ENCODE data around the gene MT1A. TPM values are rescaled to one million over a fixed set of nuclear protein-coding genes. Genes with fewer than 3 reads are reported as not detected.

MT1A gene
- polyA plus RNA-seq, 1 donor from 2014 or later: not detected

GRCh38 chr16:56607675-56608042 lies 30.8 kb upstream of the MT1A start:
- Histone ChIP-seq H2AFZ (ENCODE audit: low read depth, low read length) (no peak overlapping the region), H3K4me3 (ENCODE audit: low read length) (peak overlapping the region; percentile 62), H3K27me3 (ENCODE audit: insufficient read depth, low read depth, low read length) (peaks cover 52% of the 10 kb centered on the region)

More at GRCh38 chr16:56607675-56608042, 30.8 kb upstream of the MT1A start:
- Histone ChIP-seq H3K36me3 (ENCODE audit: insufficient read depth, low read length) (no peaks in the 10 kb centered on the region), H3K4me2 (ENCODE audit: low read length) (no peak overlapping the region), H3K9ac (ENCODE audit: low read length) (no peak overlapping the region), H3K9me2 (ENCODE audit: insufficient read depth, low read length) (no peaks in the 10 kb centered on the region), H3K9me3 (ENCODE audit: low read length) (no peaks in the 10 kb centered on the region), H4K20me1 (ENCODE audit: insufficient read depth) (no peaks in the 10 kb centered on the region), H3F3A (ENCODE audit: insufficient read depth, low read length, poor library complexity, severe bottlenecking) (no peaks in the 10 kb centered on the region), H3K27ac (ENCODE audit: low read length) (no peak overlapping the region), H3K79me2 (replicated peaks; ENCODE audit: insufficient read depth, low read length) (no peaks in the 10 kb centered on the region)
- no peak for TF ChIP-seq EP300 (conservative IDR thresholded peaks at IDR 0.05; ENCODE audit: poor library complexity, severe bottlenecking)
- TF ChIP-seq REST (IDR thresholded peaks at IDR 0.05; ENCODE audit: borderline replicate concordance): no peak
- TF ChIP-seq SMC3 (conservative IDR thresholded peaks at IDR 0.05; ENCODE audit: poor library complexity): no peak
- TF ChIP-seq EZH2 (IDR thresholded peaks at IDR 0.05; ENCODE audit: borderline replicate concordance, insufficient read depth, low read length, poor library complexity, severe bottlenecking): no peak
- TF ChIP-seq CTCF (IDR thresholded peaks at IDR 0.05; ENCODE audit: poor library complexity, severe bottlenecking): no peak
- no peak for TF ChIP-seq RAD21 (conservative IDR thresholded peaks at IDR 0.05)
- TF ChIP-seq TAF1 (IDR thresholded peaks at IDR 0.05; ENCODE audit: low read depth): no peak
- no peak for TF ChIP-seq POLR2AphosphoS5 (IDR thresholded peaks at IDR 0.05)
- TF ChIP-seq MXI1 (conservative IDR thresholded peaks at IDR 0.05; ENCODE audit: poor library complexity, severe bottlenecking): no peak
